WI38 (cell line): ENCODE results near the gene LRRC43.
"Not testable (repeated sequence)": the region's sequence is repeated elsewhere in the genome, so short reads cannot be mapped to it uniquely, and the experiment has no call there.

Experiments used
- H3K4me3 ChIP-seq: 2 replicates; pipeline ENCODE4 v1.5.1; 2011; ENCODE audit warnings: low read depth, mild to moderate bottlenecking, control low read depth, low read length
- CTCF ChIP-seq: IDR thresholded peaks from 2 replicates; pipeline ENCODE4 v1.5.1; 2012; ENCODE audit warnings: low read depth, mild to moderate bottlenecking, control low read depth, low read length

Gene LRRC43

GRCh38 chr12:122168492-122168891, 14.4 kb upstream of the LRRC43 start:
- no peak overlapping the region for H3K4me3 ChIP-seq
- TF ChIP-seq CTCF = no peak

GRCh38 chr12:122171399-122171798, 11.5 kb upstream of the LRRC43 start:
- no peak for TF ChIP-seq CTCF
- no peak overlapping the region for H3K4me3 ChIP-seq

- TF ChIP-seq CTCF = no peak
- no peak overlapping the region for H3K4me3 ChIP-seq
Measured at GRCh38 chr12:122172262-122172939, 10.5 kb upstream of the LRRC43 start.

GRCh38 chr12:122174155-122174845, 8.6 kb upstream of the LRRC43 start, which contains the start of gene IL31:
IL31 (minus strand) TSS chr12:122174221; CDS start chr12:122174172, 49 bp downstream.
- no peak for TF ChIP-seq CTCF
- no peak within 1 kb of the TSS for H3K4me3 ChIP-seq

- not testable (repeated sequence) for H3K4me3 ChIP-seq
Measured at GRCh38 chr12:122176473-122176872, 6.5 kb upstream of the LRRC43 start.

GRCh38 chr12:122183588-122183940, 641 bp downstream of the LRRC43 start:
- H3K4me3 ChIP-seq = no peak overlapping the region

GRCh38 chr12:122184517-122184916, 1.6 kb downstream of the LRRC43 start:
- H3K4me3 ChIP-seq = no peak overlapping the region
- no peak for TF ChIP-seq CTCF

More at GRCh38 chr12:122183588-122183940, 641 bp downstream of the LRRC43 start:
- no peak for TF ChIP-seq CTCF
